Measurements from ENCODE around the gene BANF2. TPM values are rescaled to one million over a fixed set of nuclear protein-coding genes. Genes with fewer than 3 reads are reported as not detected.

Gene BANF2
- total and polyA plus RNA-seq, 2 experiments from 2014 or later: not detected

- TF ChIP-seq EZH2phosphoT487 (IDR thresholded peaks at IDR 0.05; ENCODE audit: insufficient read depth, low read depth) (no peak), EZH2 (IDR thresholded peaks at IDR 0.05; ENCODE audit: insufficient read depth, poor library complexity, severe bottlenecking) (no peak)
- H4K20me1 ChIP-seq (ENCODE audit: insufficient read depth): no peaks in the 10 kb centered on the region
- H3F3A ChIP-seq (ENCODE audit: insufficient read depth): no peaks in the 10 kb centered on the region
- no peak overlapping the region for H3K9ac ChIP-seq
- H3K36me3 ChIP-seq (ENCODE audit: low read depth): no peaks in the 10 kb centered on the region
- DNase-seq: no peak
- 50 to 51% methylated on average over 4 of the region's 4 CpGs for WGBS, 2 experiments (ENCODE audit: low coverage in 1 of 2, low lambda C conversion rate in 2 of 2, missing lambda C conversion rate in 2 of 2)
- in situ Hi-C loops (cut with MboI): no loop called here
- H3K27me3 ChIP-seq (replicated peaks; ENCODE audit: insufficient read depth): peaks cover 19% of the 10 kb centered on the region
- no peaks in the 10 kb centered on the region for H3K9me3 ChIP-seq (ENCODE audit: low read depth)
- H3K9me2 ChIP-seq (ENCODE audit: insufficient read depth): no peaks in the 10 kb centered on the region
- no peaks in the 10 kb centered on the region for H3K79me2 ChIP-seq (ENCODE audit: insufficient read depth)
- no peak overlapping the region for H3K4me2 ChIP-seq (ENCODE audit: unreplicated experiment)
- no peak overlapping the region for H3K4me3 ChIP-seq
- no peak overlapping the region for H2AFZ ChIP-seq
- no peak overlapping the region for H3K27ac ChIP-seq
- H3K4me1 ChIP-seq (ENCODE audit: insufficient read depth): no peaks in the 10 kb centered on the region
These were observed 21.0 kb downstream of the BANF2 start for GRCh38 chr20:17720755-17721154.

GRCh38 chr20:17721802-17722486 is 22.2 kb downstream of the BANF2 start:
- in situ Hi-C loops (cut with MboI): no loop called here
- 25 to 34% methylated on average over 6 of the region's 6 CpGs for WGBS, 2 experiments (ENCODE audit: low coverage in 1 of 2, low lambda C conversion rate in 2 of 2, missing lambda C conversion rate in 2 of 2)
- Histone ChIP-seq H3K27me3 (replicated peaks; ENCODE audit: insufficient read depth) (peaks cover 26% of the 10 kb centered on the region), H2AFZ (no peak overlapping the region), H3K36me3 (ENCODE audit: low read depth) (no peaks in the 10 kb centered on the region), H3K9me2 (ENCODE audit: insufficient read depth) (no peaks in the 10 kb centered on the region), H3K79me2 (ENCODE audit: insufficient read depth) (no peaks in the 10 kb centered on the region), H3K27ac (no peak overlapping the region), H4K20me1 (ENCODE audit: insufficient read depth) (no peaks in the 10 kb centered on the region), H3K4me1 (ENCODE audit: insufficient read depth) (no peaks in the 10 kb centered on the region), H3K4me3 (no peak overlapping the region), H3K4me2 (ENCODE audit: unreplicated experiment) (no peak overlapping the region), H3K9me3 (ENCODE audit: low read depth) (no peaks in the 10 kb centered on the region), H3F3A (ENCODE audit: insufficient read depth) (no peaks in the 10 kb centered on the region), H3K9ac (no peak overlapping the region)
- TF ChIP-seq EZH2phosphoT487 (IDR thresholded peaks at IDR 0.05; ENCODE audit: insufficient read depth, low read depth): no peak
- no peak for TF ChIP-seq EZH2 (IDR thresholded peaks at IDR 0.05; ENCODE audit: insufficient read depth, poor library complexity, severe bottlenecking)
- peak; percentile 21 for DNase-seq

GRCh38 chr20:17722493-17723300 is 22.9 kb downstream of the BANF2 start:
- in situ Hi-C loops (cut with MboI): no loop called here
- no peaks in the 10 kb centered on the region for H3K36me3 ChIP-seq (ENCODE audit: low read depth)
- no peaks in the 10 kb centered on the region for H4K20me1 ChIP-seq (ENCODE audit: insufficient read depth)
- H3K9ac ChIP-seq: no peak overlapping the region
- TF ChIP-seq EZH2 (IDR thresholded peaks at IDR 0.05; ENCODE audit: insufficient read depth, poor library complexity, severe bottlenecking): no peak
- no peak for TF ChIP-seq EZH2phosphoT487 (IDR thresholded peaks at IDR 0.05; ENCODE audit: insufficient read depth, low read depth)
- no peaks in the 10 kb centered on the region for H3K79me2 ChIP-seq (ENCODE audit: insufficient read depth)
- no peaks in the 10 kb centered on the region for H3K4me1 ChIP-seq (ENCODE audit: insufficient read depth)
- H3K27ac ChIP-seq: no peak overlapping the region
- 47 to 52% methylated on average over 14 of the region's 14 CpGs for WGBS, 2 experiments (ENCODE audit: low coverage in 1 of 2, low lambda C conversion rate in 2 of 2, missing lambda C conversion rate in 2 of 2)
- DNase-seq: no peak
- H2AFZ ChIP-seq: no peak overlapping the region
- H3K9me3 ChIP-seq (ENCODE audit: low read depth): no peaks in the 10 kb centered on the region
- no peak overlapping the region for H3K4me3 ChIP-seq
- H3K9me2 ChIP-seq (ENCODE audit: insufficient read depth): no peaks in the 10 kb centered on the region
- H3K27me3 ChIP-seq (replicated peaks; ENCODE audit: insufficient read depth): peaks cover 29% of the 10 kb centered on the region
- no peak overlapping the region for H3K4me2 ChIP-seq (ENCODE audit: unreplicated experiment)
- no peaks in the 10 kb centered on the region for H3F3A ChIP-seq (ENCODE audit: insufficient read depth)

- Histone ChIP-seq H4K20me1 (ENCODE audit: insufficient read depth) (no peaks in the 10 kb centered on the region), H3K4me1 (ENCODE audit: insufficient read depth) (no peaks in the 10 kb centered on the region), H3K9me3 (ENCODE audit: low read depth) (no peaks in the 10 kb centered on the region), H3K4me3 (no peak overlapping the region), H3K9me2 (ENCODE audit: insufficient read depth) (no peaks in the 10 kb centered on the region), H3K36me3 (ENCODE audit: low read depth) (no peaks in the 10 kb centered on the region), H3K4me2 (ENCODE audit: unreplicated experiment) (no peak overlapping the region), H3K27ac (no peak overlapping the region), H3F3A (ENCODE audit: insufficient read depth) (no peaks in the 10 kb centered on the region), H3K9ac (no peak overlapping the region), H3K79me2 (ENCODE audit: insufficient read depth) (no peaks in the 10 kb centered on the region), H2AFZ (no peak overlapping the region), H3K27me3 (replicated peaks; ENCODE audit: insufficient read depth) (peaks cover 27% of the 10 kb centered on the region)
- DNase-seq: no peak
- in situ Hi-C loops (cut with MboI): no loop called here
- no peak for TF ChIP-seq EZH2 (IDR thresholded peaks at IDR 0.05; ENCODE audit: insufficient read depth, poor library complexity, severe bottlenecking)
- no peak for TF ChIP-seq EZH2phosphoT487 (IDR thresholded peaks at IDR 0.05; ENCODE audit: insufficient read depth, low read depth)
- WGBS, 2 experiments (ENCODE audit: low coverage in 1 of 2, low lambda C conversion rate in 2 of 2, missing lambda C conversion rate in 2 of 2): 74 to 81% methylated on average over 5 of the region's 5 CpGs
These were observed 23.5 kb downstream of the BANF2 start for GRCh38 chr20:17723301-17723691.

Data from GM23248 (cell line).